Colonic mucosa (tissue), 4 donors: ENCODE data around the gene PIAS4. TPM values are rescaled to one million over a fixed set of nuclear protein-coding genes. Genes with fewer than 3 reads are reported as not detected.

Experiments used
- DNase-seq: peaks from one replicate; pipeline ENCODE4 v3.0.0-alpha.2; 2020
- H3K27ac ChIP-seq: fragments of 200-600 bp; one replicate; pipeline ENCODE4 v1.8.0; 2021
- H3K27me3 ChIP-seq: fragments of 200-600 bp; one replicate; pipeline ENCODE4 v1.8.0; 2021
- H3K36me3 ChIP-seq: fragments of 200-600 bp; one replicate; pipeline ENCODE4 v1.8.0; 2021
- H3K4me1 ChIP-seq: fragments of 200-600 bp; one replicate; pipeline ENCODE4 v1.8.0; 2021; ENCODE audit warnings: mild to moderate bottlenecking
- H3K4me3 ChIP-seq: fragments of 200-600 bp; one replicate; pipeline ENCODE4 v1.8.0; 2021
- H3K9ac ChIP-seq, 2 donors: one replicate each; pipeline ENCODE4 v1.7.0; 2013; ENCODE audit warnings: control low read depth in 2 of 2, low read depth in 2 of 2, low read length in 2 of 2
- H3K9me3 ChIP-seq: fragments of 200-600 bp; one replicate; pipeline ENCODE4 v1.8.0; 2021
- intact Hi-C: fragments of 100-400 bp; cut with DNase I; formaldehyde crosslinking; loops from one replicate; pipeline ENCODE4 v1.14.1; 2022
- total RNA-seq, 2 donors: library from RNA; stranded (reverse); fragmentation: NEBNext Ultra II Directional in 1 of 2; extraction: Animal tissue kit (Norgen Biotek cat#: 25700) in 1 of 2; gene quantifications; one replicate each; pipeline ENCODE4 v1.2.1, GENCODE V29; 2021
- TF ChIP-seq, protein P1 (sequence below): fragments of 200-600 bp; IDR thresholded peaks from one replicate; pipeline ENCODE4 v1.8.0; 2022; ENCODE audit warnings: antibody characterized with exemption, mild to moderate bottlenecking
- donor health status: healthy.
- donor health status: DM: no; HTN: no; CAD: no.
- donor health status: DM: no; HTN: no; CAD: no.

Gene PIAS4
- total RNA-seq, 2 donors from 2014 or later = 29.9 to 31.5 TPM

- H3K9ac ChIP-seq = no peak overlapping the region
- H3K36me3 ChIP-seq = no peaks in the 10 kb centered on the region
- DNase-seq = no peak
- H3K27ac ChIP-seq = no peak overlapping the region
- H3K4me3 ChIP-seq = no peak overlapping the region
- TF ChIP-seq, protein P1, sequence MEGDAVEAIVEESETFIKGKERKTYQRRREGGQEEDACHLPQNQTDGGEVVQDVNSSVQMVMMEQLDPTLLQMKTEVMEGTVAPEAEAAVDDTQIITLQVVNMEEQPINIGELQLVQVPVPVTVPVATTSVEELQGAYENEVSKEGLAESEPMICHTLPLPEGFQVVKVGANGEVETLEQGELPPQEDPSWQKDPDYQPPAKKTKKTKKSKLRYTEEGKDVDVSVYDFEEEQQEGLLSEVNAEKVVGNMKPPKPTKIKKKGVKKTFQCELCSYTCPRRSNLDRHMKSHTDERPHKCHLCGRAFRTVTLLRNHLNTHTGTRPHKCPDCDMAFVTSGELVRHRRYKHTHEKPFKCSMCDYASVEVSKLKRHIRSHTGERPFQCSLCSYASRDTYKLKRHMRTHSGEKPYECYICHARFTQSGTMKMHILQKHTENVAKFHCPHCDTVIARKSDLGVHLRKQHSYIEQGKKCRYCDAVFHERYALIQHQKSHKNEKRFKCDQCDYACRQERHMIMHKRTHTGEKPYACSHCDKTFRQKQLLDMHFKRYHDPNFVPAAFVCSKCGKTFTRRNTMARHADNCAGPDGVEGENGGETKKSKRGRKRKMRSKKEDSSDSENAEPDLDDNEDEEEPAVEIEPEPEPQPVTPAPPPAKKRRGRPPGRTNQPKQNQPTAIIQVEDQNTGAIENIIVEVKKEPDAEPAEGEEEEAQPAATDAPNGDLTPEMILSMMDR = no peak
- intact Hi-C loops = no loop called here
- H3K9me3 ChIP-seq = no peaks in the 10 kb centered on the region
- no peaks in the 10 kb centered on the region for H3K4me1 ChIP-seq
- no peaks in the 10 kb centered on the region for H3K27me3 ChIP-seq
These were observed 27.6 kb downstream of the PIAS4 start for GRCh38 chr19:4035018-4035566.

- intact Hi-C loops = no loop called here
- no peak for DNase-seq
- Histone ChIP-seq H3K4me1 (no peaks in the 10 kb centered on the region), H3K9me3 (no peaks in the 10 kb centered on the region), H3K27me3 (no peaks in the 10 kb centered on the region), H3K9ac (no peak overlapping the region), H3K36me3 (no peaks in the 10 kb centered on the region), H3K4me3 (no peak overlapping the region), H3K27ac (no peak overlapping the region)
- TF ChIP-seq, protein P1 = no peak
These were observed 28.0 kb downstream of the PIAS4 start for GRCh38 chr19:4035582-4035981.

- DNase-seq = no peak
- H3K36me3 ChIP-seq = no peaks in the 10 kb centered on the region
These were observed 29.2 kb downstream of the PIAS4 start for GRCh38 chr19:4036576-4037300.

GRCh38 chr19:4037301-4037949 lies 29.9 kb downstream of the PIAS4 start:
- Histone ChIP-seq H3K27me3 (no peaks in the 10 kb centered on the region), H3K4me3 (no peak overlapping the region), H3K4me1 (no peaks in the 10 kb centered on the region), H3K27ac (no peak overlapping the region), H3K36me3 (no peaks in the 10 kb centered on the region), H3K9ac (no peak overlapping the region), H3K9me3 (no peaks in the 10 kb centered on the region)
- TF ChIP-seq, protein P1 = no peak
- intact Hi-C loops = no loop called here
- DNase-seq = no peak

More at GRCh38 chr19:4036576-4037300, 29.2 kb downstream of the PIAS4 start:
- no peak overlapping the region for H3K4me3 ChIP-seq
- H3K27me3 ChIP-seq = no peaks in the 10 kb centered on the region
- no peaks in the 10 kb centered on the region for H3K4me1 ChIP-seq
- TF ChIP-seq, protein P1 = no peak
- H3K9me3 ChIP-seq = no peaks in the 10 kb centered on the region
- no peak overlapping the region for H3K27ac ChIP-seq
- intact Hi-C loops = no loop called here
- no peak overlapping the region for H3K9ac ChIP-seq

GRCh38 chr19:4038057-4038456 lies 30.5 kb downstream of the PIAS4 start:
- intact Hi-C loops = no loop called here
- Histone ChIP-seq H3K9me3 (no peaks in the 10 kb centered on the region), H3K27me3 (no peaks in the 10 kb centered on the region), H3K4me1 (no peaks in the 10 kb centered on the region), H3K9ac (no peak overlapping the region), H3K36me3 (no peaks in the 10 kb centered on the region), H3K4me3 (no peak overlapping the region), H3K27ac (no peak overlapping the region)
- TF ChIP-seq, protein P1 = no peak
- DNase-seq = no peak
